Measurements from ENCODE around the gene CTDSP2.
"Not testable (repeated sequence)": the region's sequence is repeated elsewhere in the genome, so short reads cannot be mapped to it uniquely, and the experiment has no call there.

Gene CTDSP2, protein sequence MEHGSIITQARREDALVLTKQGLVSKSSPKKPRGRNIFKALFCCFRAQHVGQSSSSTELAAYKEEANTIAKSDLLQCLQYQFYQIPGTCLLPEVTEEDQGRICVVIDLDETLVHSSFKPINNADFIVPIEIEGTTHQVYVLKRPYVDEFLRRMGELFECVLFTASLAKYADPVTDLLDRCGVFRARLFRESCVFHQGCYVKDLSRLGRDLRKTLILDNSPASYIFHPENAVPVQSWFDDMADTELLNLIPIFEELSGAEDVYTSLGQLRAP

DNA sequence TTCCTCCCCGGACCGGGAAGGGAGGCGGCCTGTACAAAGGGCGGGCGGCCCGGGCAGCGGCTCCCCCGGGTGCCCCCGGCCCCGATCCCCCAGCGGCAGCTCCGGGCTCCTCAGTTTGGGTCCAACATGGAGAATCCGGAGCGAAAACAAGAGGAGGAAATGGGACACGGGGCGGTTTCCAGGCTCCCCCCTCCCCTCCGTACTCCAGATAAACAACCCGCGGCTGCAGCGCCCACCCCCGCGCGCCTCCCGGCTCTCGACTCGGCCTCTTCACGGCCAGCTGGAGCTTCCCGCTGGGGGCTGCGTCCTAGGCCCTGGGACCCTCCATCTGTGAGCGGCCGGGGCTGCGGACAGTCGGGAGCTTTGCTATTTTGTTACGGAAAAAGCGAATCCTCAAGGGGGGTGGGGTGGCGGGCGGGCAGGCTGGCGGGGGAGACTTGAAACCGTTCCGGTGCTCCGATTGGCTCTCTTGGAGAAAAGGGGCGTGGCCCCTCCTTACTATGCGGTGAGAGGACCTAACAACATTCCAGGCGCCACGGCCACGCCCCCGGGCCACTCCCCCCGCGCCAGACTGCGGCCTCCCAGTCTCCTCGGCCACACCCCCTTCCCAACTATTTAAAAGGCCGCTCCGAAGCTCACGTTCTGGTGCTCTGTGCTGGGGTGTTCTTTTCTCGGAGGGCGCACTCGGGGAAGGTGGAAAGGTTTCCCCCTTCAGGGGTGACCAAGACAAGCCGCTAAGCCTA, at the start of gene CTDSP2:
Gene CTDSP2, minus strand, starts transcription at position 153 of the 743 bp plus-strand sequence. CDS start 294 bp downstream, outside the sequence.
- peak; percentile 63 for DNase-seq

DNA sequence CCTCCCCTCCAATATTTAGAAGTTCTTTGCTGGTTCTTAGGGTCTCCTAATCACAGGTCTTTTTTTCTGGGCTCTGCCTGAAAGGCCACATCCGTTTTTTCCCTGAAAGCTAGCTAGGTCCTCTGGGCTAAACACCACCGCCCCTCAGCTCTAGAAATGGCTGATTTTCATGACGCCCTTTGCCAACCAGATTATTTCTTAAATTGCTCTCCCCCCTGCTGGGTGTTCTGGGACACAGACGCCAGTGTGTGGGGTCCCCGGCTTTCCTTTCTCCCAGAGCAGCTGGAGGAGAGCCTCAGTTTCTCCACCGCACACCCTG, 49.5 kb upstream of the CTDSP2 start:
- no peak for DNase-seq

DNA sequence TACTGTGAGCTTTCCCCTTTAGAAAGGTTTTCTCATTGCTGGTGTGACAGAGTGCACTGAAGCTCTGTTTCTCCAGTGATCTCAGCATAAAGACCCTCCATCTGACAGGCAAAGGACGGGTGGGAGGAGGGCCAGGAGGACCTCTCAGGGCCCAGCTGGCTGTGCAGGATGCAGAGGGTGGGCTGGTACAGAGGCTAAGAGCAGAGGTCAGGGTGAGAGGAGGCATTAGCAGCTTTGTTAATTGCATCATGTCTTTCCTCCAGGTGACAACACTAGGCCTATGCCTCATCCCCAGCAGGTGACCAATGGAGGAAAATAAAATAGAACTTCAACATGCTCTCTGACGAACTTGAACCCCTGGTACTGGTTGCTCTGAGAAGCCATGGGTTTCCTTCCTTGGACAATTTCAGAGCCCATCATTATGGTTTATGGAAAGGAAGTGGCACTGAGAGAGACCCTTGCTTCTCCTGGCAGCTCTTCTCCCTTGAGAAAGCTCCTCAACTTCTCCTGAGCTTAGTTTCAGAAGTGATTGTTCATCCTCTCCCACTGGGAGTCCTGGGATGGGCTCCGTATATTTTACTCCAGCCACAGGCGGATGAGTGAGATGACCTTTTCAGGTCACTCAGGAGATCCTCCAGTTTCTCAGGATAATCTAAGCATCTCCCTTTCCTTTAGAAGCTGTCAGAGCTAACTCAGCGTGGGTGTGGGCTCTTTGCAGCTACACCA, 49.0 kb upstream of the CTDSP2 start:
- no peak for DNase-seq

DNA sequence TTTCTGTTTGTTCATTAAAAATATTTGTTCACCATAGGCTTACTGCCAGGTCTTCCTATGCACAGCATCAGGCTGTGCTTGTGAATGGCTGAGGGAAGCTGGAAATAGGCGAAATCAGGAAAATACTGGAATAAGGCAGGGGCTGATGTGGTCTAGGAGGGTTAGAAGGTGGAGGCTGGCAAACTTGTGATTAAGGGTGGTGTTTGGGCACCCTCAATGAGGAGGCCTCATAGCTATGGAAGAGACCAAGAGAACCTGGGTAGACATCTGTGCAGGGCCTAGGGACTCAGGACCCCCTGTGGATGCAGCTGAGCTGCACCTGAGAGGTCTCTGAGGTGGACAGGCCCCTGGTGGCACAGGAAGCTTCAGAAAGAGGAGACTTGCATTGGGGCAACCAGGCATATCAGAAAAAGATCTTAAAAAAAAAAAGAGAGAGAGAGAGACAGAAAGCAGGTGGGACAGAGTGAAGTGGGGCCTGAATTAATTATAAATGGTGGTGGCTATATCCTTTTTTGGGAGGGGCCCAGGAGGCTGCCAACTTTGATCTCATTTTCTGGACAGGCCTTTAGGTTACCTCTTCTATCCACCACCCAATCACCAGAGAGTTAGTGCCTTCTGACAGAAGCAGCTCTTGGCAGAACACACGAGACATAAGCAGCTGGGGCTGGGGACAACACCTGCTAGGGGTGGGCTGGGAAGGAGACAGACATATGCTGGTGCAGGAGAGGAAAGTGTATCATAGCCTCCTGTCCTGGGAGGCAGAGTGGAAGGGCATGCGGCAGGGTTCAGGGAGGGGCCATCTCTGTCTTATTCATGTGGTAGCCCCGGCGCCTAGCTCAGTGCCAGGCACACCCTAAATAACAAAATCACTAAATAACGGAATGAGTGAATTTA, 48.1 kb upstream of the CTDSP2 start:
- no peak for DNase-seq

DNA sequence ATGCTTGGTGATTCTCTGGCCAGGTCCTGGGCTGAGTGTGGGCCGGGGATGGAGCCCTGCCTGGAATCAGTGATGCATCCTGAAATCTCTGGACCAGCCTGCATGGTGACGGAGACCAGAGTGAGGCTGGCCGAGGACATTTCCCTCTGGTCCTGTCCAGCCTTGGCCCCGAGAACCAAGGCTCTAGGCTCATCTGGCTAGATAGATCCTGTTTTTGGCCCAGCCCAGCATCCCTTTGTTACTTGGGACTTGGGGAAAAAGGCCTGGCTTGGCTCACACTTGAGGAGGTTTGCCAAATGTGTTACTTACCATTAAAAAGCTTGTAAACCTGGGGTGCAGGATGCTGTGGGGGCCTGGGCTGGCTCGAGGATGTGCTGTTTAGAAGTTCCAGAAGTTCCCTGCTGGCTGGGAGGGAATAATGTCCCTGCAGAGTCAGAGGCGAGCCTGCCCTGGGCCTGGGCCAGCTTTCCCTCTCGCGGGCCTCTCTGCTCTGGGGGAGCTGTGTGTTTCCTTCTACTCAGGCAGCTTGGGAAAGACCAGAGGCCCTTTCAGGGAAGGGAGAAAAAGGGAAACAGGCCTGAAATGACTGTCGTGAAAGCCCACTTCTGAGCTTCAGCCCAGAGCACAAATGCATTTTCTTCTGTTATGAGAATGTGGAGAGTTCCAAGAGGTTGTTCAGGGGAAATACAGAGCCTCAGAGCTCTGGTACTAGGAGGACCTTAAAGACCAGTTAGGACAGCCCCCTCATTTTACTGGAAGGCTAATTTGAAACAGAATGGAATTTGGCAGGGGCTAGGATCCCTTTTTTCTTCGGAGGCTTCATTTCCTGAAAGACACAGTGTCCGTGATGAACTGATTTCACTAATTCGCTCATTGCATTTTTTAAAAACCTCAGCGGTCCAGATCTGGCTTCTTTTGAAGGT, 47.2 kb upstream of the CTDSP2 start:
- DNase-seq, result no peak

DNA sequence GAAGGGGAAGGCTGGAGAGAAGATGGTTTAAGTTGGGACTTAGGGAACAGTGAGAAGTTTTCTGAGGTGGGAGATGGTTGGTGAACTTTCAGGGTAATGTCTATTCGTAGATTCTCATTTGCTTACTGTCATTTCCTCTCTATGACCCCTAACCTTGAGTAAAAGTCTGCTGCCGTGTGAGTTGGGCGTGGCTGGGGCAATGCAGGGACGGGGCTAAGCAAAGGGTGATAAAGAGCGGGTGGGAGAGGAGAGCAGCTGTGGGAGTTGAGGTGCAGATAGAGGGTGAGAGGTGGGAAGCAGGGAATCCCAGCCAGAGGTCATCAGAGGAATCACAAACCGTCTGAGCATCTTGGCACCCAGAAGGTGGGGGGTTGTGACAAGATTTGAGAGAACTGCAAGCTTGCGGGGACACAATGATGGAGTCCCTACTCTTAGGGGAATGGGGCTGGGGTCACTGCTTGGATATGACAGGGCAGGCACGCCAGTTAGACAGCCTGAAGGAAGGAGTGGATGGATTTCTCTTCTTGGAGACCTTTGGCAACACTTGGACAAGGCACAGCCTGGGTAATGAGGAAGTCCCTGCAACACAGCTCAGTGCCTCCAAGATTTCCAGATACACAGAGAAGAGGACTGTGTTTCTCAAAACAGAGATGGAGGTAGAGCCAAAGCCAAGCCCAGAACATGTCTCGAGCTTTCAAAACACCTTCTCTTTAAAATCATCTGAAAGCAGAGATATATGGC, 45.9 kb upstream of the CTDSP2 start:
- DNase-seq, result no peak

DNA sequence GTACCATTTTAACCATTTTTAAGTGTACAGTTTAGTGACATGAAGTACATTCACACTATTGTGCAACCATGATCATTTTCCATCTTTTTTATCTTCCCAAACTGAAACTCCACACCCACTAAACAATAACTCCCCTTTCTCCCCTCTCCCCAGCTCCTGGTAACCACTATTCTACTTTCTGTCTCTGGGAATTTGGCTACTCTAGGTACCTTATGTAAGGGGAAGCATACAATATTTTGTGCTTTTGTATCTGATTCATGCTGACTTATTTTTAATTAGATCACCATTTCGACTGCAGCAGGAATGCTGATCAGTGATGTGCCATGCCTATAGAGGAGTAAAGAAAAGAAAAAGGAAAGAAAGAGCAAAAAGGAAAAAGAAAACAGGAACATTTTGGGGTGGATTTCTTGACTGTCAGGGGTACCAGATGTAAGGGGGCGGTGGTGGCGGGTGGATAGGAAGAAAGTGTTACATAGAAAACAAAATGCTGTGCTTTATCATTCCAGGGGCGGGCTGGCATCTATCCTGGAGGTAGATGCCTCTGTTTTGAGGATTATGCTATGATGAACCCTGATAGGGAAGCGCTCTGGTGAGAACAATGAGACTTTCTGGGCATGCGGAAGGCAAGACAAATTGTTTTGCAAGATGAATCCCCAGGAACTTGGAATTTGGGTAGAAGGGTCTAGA, 45.2 kb upstream of the CTDSP2 start:
- no peak for DNase-seq

DNA sequence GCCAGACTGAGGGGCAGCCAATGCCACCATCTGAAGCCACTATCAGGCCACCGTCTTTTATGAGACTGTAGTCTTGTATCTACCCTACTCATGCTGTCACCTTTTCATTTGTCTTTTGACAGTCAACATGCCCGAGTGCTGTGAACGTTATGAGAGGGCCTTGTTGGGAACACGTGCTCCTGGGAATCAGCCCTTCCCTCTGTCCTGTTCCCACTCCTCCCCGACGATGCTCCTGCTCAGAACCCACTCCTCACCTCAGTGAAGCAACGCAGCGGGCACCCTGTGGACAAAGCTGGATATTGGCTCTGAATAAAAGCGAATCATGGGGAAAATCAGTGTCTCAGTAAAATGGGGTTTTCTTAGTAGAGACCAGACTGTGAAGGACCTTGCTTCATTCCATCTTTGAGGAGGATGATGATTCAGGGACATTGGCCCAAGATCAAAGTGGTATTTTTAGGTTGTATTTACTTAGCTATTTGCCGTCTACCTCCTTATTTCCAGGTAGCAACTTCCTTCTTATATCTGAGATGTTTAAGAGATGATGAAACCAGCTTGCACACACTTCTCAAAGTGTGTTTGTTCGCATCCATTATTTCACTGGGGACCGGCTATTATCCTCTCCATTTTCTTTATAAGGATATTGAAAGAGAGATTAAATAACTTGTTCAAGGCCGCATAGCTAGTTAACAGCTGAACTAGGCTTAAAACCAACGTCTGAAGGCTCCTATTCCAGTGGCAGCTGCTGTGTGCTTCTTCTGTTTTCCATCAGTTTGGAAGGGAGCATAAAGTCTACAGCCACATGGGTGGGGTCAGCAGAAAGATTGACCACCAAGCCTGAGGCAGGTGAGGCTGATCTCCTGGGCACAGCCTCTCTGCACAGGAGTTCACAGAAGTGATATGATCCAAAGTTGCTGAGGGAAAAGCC, 43.9 kb upstream of the CTDSP2 start:
- no peak for DNase-seq

DNA sequence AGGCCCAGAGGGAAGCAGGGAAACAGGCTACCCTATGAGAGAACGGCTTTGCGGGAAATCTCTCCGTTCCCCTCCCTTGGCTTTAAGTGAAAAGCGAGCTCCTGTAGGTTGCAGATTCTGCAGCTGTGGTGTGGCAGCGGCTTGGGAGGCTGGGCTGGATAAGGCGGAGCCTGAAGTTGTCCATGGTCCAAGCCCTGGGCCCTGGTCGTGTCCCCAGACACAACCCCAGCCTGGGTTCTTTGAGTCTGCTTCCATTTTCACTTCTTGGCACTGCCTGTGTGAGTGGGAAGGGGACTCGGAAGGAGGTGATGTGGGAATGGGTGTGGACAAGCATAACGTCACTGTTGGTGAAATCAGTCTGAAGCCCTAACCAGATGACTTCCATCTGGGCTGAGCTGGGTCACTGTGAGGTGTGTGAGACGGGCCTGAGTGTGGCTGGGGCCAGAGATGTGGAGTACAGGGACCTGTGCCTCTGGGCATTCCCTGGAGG, 43.0 kb upstream of the CTDSP2 start:
- no peak for DNase-seq

DNA sequence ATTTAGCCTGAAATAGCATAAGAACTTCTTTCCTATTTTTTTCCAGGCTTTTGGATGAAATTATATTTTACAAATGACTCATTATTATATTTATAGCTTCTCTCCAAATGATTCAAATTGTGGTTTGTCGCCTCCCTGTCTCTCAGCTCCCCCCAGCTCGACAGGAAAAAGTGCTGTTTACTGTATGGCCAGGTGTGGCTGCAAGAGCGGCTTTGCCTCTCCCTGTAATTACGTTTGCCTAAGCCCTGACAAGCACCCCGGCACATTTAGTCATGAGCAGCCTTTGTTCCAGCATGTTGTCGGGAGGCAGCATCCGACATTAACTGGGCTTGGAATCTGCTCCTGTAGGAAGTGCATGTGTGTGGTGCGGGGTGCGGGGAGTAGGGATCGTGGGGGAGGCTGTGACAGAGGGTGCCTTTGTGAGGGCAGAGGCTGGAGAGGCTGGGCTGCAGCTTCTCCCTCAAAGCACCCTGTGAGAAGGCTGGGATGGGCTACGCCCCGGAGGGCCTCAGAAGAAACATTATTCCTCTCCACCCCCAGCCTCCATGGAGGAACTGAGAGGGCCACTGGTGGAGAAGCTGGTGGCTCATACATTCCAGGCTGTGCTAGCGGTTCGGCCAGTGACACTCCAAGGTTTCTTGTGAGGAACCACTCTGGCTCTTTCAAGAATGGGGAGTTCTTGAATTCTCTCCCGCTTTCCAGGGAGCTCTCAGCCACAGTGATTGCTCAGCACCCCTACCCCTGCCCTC, 42.1 kb upstream of the CTDSP2 start:
- no peak for DNase-seq

DNA sequence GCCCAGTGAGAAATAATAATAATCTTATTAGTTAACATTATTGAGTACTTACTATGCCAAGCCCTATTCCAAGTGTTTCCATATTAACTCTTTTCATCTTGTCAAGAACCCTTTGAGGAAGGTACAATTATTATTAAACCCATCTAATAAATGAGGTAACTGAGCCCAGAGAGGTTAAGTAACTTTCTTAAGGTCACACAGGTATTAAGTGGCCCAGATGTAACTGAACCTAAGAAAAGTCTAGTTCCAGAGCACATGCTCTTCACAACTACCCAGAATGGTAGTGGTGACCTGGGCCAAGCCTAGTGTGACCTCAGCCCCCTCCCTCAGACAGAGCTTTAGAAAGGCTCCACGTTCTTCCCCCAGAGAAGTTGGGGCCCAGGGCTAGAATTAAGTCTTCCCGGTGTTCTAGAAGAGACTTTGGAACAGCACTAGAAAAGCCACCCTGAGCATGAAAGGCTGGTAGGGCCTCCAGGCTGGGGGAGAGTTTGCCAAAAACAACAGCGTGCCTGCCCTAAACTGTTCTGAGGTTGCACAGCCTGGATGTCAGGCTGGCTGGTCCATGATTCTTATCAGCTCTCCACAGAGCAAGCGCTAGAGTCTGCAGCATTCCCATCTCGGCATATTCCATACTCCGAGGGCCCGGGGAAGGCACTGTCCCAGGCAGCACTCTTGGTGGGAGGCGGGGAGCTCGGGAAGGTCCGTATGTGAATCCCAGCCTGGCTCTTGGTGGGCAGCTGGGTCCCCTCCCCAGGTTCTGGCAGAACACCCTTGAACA, 41.3 kb upstream of the CTDSP2 start:
- no peak for DNase-seq

DNA sequence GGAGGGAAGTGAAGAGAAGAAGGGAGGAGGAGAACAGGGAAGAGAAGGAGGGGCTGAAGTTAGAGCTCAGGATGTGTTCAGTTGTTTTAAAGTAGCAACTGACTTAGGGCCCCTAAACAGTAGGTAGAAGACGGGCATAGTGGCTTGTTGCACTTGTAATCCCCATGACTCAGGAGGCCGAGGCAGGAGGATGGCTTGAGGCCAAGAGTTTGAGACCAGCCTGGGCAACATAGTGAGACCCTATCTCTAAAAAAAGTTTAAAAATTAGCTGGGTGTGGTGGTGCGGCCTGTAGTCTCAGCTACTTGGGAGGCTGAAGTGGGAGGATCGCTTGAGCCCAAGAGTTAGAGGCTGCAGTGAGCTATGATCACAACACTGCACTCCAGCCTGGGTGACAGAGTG, 40.4 kb upstream of the CTDSP2 start:
- DNase-seq, result not testable (repeated sequence)

DNA sequence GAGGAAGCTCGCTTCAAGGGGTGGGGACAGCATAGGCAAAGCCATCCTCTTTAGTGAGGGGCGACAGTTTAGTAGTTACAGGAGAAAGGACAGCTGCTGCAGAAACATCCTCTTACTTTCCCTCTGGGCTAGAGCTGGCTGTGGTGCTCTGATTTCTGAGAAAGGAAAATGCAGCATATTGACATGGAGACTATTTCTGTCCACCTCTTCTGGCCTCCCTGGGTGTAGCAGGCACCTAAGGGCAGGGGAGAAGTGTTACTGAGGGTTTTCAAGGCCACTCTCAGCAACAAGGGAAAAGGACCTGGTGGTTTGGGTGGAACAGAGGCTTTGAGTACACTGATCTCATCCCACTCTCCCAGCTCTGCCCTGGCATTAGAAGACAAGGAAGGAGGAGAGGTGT, 40.0 kb upstream of the CTDSP2 start:
- DNase-seq, result no peak

DNA sequence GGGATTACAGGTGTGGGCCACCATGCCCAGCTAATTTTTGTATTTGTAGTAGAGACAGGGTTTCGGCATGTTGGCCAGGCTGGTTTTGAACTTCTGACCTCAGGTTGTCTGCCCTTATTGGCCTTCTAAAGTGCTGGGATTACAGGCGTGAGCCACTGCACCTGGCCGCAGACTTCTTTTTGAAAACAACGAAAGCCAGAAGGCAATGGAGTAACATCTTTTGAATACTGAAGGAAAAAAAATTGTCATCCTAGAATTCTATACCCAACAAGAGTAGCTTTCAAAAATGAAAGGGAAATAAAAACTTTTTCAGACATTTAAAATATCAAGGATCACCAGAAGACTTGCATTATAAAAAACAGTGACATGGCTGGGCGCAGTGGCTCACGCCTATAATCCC, 38.7 kb upstream of the CTDSP2 start:
- DNase-seq, result no peak

DNA sequence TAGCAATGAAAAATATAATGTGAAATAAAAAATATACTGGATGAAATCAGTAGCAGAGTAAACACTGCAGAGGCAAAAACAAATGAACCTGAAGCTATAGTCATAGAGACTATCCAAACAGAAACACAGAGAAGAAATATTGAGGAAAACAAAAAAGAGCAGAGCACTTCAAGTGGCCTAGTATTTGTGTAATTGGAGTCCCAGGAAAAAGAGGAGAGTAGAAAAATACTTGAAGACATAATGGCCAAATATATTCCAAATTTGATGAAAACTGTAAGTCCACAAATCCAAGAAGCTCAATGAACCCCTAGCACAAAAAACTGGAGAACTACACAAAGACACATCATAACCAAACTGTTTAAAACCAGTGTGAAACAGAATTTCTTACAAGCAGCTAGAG, 37.2 kb upstream of the CTDSP2 start:
- no peak for DNase-seq

DNA sequence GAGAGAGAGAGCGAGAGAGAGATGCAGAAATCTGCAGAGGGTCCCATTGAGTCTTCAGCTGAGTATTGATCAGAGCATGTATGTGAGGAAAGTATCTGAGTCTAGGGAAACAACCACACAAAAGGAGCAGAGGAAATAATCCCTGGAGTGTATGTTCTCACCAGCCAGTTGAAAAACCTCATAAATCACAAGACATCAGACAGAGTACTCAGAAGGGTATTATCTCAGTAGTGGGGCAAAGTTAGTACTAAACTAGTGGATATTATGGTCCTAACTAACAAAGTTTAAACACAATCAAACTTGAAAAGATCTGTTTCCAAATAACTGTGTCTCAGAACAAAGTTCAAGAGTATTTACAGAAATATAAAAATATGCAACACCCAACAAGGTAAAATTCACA, 36.5 kb upstream of the CTDSP2 start:
- DNase-seq, result no peak

DNA sequence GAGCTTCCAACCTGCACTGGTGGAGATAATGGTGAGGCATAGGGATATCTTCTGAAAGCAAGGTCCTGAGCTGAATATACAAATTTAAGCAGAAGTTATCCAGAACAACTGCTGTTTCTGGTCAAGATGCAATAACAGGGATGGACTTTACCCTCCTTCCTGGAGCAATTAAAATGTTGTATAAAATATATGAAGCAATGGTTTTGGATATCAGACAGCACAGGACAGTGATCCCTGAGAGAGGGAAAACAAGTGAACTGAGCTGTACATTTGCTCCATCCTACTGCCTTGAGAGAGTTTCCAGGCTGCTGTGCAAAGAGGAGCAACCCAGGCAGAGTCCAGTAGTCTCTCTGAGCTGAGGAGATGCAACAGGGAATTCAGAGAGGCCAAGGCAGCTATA, 36.0 kb upstream of the CTDSP2 start:
- DNase-seq, result no peak

DNA sequence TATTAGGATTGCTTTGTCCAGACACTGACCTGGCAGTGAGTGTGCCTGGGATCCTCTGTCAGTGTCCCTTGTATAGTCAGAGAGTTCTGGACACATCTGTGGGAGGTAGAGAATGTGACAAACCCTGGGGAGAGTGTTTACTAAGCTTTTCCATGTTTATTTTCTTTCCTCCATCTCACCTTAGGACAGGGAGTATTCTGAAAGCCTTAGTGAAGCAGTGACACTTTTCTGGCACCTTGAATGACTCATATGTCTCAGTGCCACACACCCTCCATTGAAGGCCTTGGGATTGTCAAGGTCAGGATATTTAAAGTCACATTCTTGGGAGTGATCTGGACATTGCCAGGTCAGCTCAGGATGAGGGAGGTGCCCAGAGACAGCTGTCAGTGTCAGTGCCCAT, 34.9 kb upstream of the CTDSP2 start:
- no peak for DNase-seq

Measured in SIG-M5 (cell line).